Osteocyte (in vitro differentiated cells): Measurements from ENCODE around the gene GSAP. TPM values are rescaled to one million over a fixed set of nuclear protein-coding genes. Genes with fewer than 3 reads are reported as not detected.

Experiments
- DNase-seq: peaks from one replicate; pipeline ENCODE4 v3.0.0; 2021; ENCODE audit warnings: mixed read lengths; ENCODE audit not compliant: unreplicated experiment; ENCODE audit errors: extremely low spot score
- H3K27ac Mint-ChIP-seq: one replicate; pipeline ENCODE4 v1.8.0; 2021; ENCODE audit warnings: mild to moderate bottlenecking, mixed read lengths; ENCODE audit not compliant: unreplicated experiment
- H3K27me3 Mint-ChIP-seq: one replicate; pipeline ENCODE4 v1.8.0; 2021; ENCODE audit warnings: mixed read lengths; ENCODE audit not compliant: unreplicated experiment
- H3K36me3 Mint-ChIP-seq: one replicate; pipeline ENCODE4 v1.8.0; 2021; ENCODE audit warnings: mixed read lengths; ENCODE audit not compliant: unreplicated experiment
- H3K4me1 Mint-ChIP-seq: one replicate; pipeline ENCODE4 v1.8.0; 2021; ENCODE audit warnings: mixed read lengths; ENCODE audit not compliant: unreplicated experiment
- H3K4me3 Mint-ChIP-seq: one replicate; pipeline ENCODE4 v1.8.0; 2021; ENCODE audit warnings: mild to moderate bottlenecking, moderate library complexity, mixed read lengths; ENCODE audit not compliant: unreplicated experiment
- H3K9me3 Mint-ChIP-seq: one replicate; pipeline ENCODE4 v1.8.0; 2021; ENCODE audit warnings: mixed read lengths; ENCODE audit not compliant: unreplicated experiment
- total RNA-seq: library from RNA; stranded (reverse); gene quantifications from 2 replicates; pipeline ENCODE4 v1.2.1, GENCODE V29; 2021
- TF ChIP-seq, protein P1 (sequence below): fragments of 200-600 bp; sonication (generic); IDR thresholded peaks from 2 replicates; pipeline ENCODE4 v1.5.0; 2021; ENCODE audit warnings: antibody characterized with exemption, mild to moderate bottlenecking, moderate library complexity

Gene GSAP
- total RNA-seq, 1 donor from 2014 or later, result 0.83 TPM

DNA sequence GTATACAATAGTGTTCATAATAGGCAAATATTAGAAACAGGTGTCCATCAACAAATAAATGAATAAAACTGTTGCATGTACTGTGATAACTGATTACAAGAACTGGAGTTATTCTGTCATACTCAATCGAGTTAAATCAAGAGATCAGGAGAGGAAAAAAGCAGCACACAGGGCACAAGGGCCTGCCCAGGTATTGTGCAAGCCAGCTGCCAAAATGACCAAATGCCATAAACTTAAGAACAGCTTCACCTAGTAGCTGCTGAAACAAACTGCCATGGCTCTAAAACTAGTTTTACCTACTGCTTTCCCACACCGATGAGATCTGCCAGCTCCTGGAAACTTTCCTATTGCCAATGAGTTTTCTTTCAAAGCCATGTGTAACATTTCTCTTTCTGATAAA lies 12.2 kb downstream of the GSAP start:
- DNase-seq, result no peak
- Mint-ChIP-seq H3K9me3 (no peaks in the 10 kb centered on the region), H3K4me3 (no peak overlapping the region), H3K27ac (no peak overlapping the region), H3K27me3 (no peaks in the 10 kb centered on the region), H3K4me1 (peaks cover 4% of the 10 kb centered on the region), H3K36me3 (no peaks in the 10 kb centered on the region)
- TF ChIP-seq, protein P1, sequence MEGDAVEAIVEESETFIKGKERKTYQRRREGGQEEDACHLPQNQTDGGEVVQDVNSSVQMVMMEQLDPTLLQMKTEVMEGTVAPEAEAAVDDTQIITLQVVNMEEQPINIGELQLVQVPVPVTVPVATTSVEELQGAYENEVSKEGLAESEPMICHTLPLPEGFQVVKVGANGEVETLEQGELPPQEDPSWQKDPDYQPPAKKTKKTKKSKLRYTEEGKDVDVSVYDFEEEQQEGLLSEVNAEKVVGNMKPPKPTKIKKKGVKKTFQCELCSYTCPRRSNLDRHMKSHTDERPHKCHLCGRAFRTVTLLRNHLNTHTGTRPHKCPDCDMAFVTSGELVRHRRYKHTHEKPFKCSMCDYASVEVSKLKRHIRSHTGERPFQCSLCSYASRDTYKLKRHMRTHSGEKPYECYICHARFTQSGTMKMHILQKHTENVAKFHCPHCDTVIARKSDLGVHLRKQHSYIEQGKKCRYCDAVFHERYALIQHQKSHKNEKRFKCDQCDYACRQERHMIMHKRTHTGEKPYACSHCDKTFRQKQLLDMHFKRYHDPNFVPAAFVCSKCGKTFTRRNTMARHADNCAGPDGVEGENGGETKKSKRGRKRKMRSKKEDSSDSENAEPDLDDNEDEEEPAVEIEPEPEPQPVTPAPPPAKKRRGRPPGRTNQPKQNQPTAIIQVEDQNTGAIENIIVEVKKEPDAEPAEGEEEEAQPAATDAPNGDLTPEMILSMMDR, result no peak

DNA sequence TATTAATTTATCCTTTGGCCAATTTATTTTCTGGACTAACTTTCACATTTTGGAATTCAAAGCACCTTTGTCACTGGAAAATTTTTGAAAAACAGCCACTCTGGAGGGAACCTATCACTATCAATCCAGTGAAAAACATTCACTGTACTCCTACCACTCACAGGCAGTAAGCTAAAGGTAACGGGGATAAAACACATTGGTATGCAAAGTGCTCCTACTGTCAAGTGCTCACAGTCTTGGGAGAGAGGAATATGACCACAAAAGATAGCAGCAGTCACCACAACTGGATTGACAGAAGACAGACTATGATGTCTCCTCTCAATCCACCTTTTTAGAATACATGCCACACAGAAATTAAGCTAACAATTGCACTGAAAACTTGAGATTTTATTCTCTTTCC lies 13.3 kb downstream of the GSAP start:
- no peaks in the 10 kb centered on the region for H3K4me1 Mint-ChIP-seq
- no peaks in the 10 kb centered on the region for H3K9me3 Mint-ChIP-seq
- H3K4me3 Mint-ChIP-seq, result no peak overlapping the region
- TF ChIP-seq, protein P1, result no peak
- H3K27me3 Mint-ChIP-seq, result no peaks in the 10 kb centered on the region
- H3K36me3 Mint-ChIP-seq, result no peaks in the 10 kb centered on the region
- no peak for DNase-seq
- no peak overlapping the region for H3K27ac Mint-ChIP-seq

DNA sequence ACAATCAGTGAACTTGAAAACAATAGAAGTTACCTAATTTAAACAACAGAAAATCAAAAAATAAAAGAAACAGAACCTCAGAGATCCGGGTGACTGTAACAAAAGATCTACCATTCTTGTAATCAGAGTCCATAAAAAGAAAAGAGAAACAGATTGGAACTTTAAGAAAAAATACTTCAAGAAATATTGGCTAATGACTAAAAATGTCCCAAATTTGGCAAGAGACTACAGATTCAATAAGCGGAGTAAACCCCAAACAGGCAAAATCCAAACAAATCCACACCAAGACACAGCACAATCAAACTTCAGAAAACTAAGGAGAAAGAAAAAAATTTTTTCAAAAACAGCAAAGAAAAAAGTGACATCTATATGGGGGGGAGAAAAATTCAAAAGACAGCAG lies 15.1 kb downstream of the GSAP start:
- Mint-ChIP-seq H3K27ac (no peak overlapping the region), H3K4me3 (no peak overlapping the region), H3K27me3 (no peaks in the 10 kb centered on the region), H3K9me3 (no peaks in the 10 kb centered on the region), H3K4me1 (no peaks in the 10 kb centered on the region), H3K36me3 (no peaks in the 10 kb centered on the region)
- TF ChIP-seq, protein P1, result no peak
- DNase-seq, result no peak

DNA sequence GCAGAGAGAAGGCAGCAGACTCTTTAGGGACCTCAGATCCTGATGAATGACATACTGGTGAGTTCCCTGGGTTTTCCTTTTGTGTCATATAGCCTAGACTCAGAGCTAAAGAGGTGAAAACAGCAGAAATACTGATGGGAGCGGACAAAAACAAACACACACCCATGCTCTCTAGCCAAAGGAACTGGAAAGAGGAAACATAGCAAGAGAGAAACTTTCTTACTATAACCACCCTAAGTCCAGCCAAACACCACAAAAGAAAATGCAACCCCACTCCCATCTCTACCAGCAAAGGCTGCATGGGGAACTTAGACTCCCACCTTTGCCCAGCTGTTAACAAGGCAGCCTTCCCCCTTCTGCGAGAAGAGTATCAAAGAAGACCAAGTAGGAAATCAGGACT lies 16.3 kb downstream of the GSAP start:
- no peak for DNase-seq
- H3K27ac Mint-ChIP-seq, result no peak overlapping the region
- no peaks in the 10 kb centered on the region for H3K9me3 Mint-ChIP-seq
- H3K4me3 Mint-ChIP-seq, result no peak overlapping the region
- TF ChIP-seq, protein P1, result no peak
- no peaks in the 10 kb centered on the region for H3K36me3 Mint-ChIP-seq
- H3K27me3 Mint-ChIP-seq, result no peaks in the 10 kb centered on the region
- peaks cover 5% of the 10 kb centered on the region for H3K4me1 Mint-ChIP-seq

DNA sequence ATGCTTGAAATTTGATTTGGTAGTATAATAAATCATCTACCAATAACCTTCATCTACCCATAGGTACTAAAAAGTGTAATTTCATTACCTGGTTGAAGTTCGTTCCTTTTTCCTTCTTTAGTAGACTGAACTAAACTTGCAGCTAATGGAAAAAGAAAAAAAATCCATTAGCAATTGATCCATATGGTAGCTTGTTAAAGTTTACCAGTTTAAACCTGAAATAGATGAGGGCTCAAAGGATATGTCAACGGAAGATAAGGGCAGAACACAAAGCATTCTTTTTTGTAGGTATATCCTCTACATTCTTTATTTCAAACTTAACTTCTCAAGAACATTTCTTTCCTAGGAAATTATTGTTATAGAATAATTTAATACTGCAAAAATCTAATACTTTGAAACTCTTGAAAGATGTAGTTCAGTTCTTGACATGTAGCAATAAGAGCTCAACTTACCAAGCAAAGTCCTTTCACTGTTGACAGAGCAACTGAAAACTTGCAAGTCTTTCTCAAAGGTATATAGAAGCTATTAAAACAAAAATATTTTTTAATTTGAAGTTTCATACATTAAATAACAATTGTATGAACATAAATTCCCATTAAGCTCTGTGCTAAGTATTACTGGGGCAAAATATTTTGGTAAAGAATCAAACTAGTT lies 19.1 kb downstream of the GSAP start:
- Mint-ChIP-seq H3K27ac (no peak overlapping the region), H3K36me3 (no peaks in the 10 kb centered on the region), H3K4me1 (peaks cover 5% of the 10 kb centered on the region), H3K27me3 (no peaks in the 10 kb centered on the region), H3K9me3 (no peaks in the 10 kb centered on the region), H3K4me3 (no peak overlapping the region)
- TF ChIP-seq, protein P1, result no peak
- DNase-seq, result no peak
